NCI-H1930 (cell line): ENCODE results near the gene PYGM.
A peak's percentile ranks its signal among the peaks of the same experiment; 100 is the strongest.
"Not testable (repeated sequence)": the region's sequence is repeated elsewhere in the genome, so short reads cannot be mapped to it uniquely, and the experiment has no call there.

Experiments used
- DNase-seq, 2 experiments: peaks; one replicate each; lab custom pipeline; 2025; lab: John Stamatoyannopoulos, UW

The PYGM gene

GRCh38 chr11:64716473-64717267 lies 43.1 kb downstream of the PYGM start:
- no peak for DNase-seq

- DNase-seq = no peak
Measured at GRCh38 chr11:64715756-64716472, 43.9 kb downstream of the PYGM start.

DNA sequence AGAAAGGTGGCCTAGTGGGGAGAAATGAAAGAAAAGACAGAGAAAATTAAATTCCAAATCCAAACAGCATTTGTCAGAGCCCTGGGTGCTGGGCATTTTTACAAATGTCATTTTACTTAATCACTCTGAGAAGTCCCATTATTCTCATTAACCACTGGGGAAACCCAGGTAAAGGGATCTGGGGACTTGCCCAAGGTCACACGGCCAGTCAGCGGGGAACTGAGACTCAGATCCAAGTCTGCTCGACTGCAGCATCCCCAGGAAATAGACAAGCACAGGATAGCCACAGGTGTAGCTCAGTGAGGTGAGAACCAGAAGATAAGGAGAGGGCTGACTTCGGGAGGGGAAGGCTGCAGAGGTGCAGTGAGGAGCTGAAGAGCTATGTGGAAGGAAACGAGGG lies 44.7 kb downstream of the PYGM start:
- no peak for DNase-seq

DNA sequence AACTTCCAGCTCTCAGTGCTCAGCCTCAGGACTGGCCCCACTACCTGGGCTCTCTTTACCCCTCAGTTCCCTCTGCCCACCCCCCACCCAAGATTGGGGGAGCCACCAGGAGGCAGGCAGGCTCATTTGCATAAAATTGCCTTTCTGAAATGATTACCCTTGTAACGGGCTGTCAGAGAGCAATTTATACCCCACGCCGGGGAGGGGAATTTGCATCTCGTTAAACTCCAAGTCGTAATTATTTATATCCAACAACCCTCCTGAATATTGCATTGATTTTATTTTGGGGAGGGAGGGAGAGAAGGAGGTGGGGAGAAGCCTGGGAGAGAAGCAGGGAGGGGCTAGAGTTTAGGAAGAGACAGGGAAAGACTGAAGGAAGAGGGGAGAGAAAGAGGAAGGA lies 45.1 kb downstream of the PYGM start:
- no peak for DNase-seq

DNA sequence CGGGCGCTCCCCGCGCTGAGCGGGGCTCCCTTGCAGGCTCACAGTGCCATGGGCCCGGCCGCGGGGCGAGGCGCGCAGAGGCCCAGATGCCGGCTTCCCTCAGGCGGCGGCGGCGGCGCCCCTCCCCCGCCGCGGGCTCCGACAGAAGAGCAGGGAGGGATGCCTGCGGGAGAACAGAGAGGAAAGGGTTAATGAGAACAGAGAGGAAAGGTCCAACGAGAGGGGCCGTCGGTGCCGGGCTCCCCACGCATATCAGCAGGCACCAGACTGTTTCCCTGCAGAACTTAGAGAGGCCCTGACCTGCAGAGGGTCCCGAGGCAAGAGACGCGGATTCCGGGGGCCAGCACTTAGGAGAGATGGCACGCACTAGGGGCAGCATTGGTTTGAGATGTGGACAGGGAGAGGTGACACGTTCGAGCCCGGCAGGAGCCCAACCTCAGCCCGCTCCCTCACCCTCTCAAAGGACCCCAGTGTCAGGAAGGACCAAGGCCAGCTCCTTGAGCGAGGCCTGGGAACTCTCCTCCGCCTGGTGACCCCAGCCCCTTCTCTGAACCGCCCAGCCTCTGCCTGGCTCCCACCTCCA lies 45.9 kb downstream of the PYGM start:
- no peak for DNase-seq

DNA sequence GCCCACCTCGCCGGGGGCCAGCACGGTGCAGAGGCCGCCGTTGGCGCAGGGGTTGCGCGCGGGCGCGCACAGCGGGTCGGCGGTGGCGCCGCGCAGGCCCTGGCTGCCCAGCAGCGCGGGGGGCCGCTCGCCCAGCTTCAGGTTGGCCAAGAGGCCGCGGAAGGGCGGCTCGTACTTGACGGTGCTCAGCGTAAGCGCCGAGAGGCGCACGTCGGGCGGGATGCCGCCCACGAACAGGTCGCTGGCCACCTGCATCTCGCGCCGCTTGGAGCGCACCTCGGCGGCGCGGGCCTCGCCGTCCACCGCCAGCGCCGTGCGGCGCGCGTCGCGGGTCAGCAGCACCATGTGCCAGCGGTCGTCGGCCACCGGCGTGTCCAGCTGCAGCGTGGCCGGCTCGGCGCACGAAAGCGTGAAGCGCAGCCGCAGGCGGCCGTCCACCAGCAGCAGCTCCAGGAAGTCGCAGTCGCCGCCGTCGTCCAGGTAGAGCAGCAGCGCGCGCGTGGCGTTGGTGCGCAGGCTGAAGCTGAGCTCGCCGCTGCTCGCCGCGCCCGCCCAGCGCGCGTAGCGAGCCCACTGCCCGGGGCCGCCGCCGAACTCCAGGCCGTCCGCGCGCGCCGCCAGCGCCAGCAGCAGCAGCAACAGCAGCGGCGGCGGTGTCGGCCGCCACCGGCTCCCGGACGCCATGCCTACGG lies 46.6 kb downstream of the PYGM start:
- peak in 1 of 2 experiments; percentile 17 for DNase-seq

DNA sequence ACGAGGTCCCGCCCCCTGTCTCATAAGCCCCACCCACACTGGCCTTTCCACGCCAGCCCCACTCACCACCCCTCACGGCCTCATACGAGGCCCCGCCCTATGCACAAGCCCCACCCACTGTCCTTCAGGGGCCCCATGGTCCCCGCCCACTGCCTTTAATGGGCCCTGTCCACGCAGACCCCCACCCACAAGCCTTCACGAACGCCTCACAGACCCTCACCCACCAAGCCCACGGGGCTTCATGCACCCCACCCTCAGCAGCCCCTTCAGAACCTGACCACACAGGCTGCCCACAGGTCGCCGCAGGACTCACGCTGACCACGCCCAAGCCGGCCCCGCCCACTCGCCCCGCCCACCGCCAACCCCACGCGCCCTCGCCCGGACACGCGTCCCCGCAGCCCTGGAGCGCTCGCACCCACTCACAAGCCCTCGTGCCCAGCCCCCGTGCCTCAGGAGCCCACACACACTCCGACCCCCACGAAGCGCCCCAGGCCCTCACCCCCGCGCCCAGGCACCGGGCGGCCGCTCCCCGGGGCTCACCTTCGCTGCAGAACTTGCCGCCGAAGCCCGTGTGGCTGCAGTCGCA lies 47.3 kb downstream of the PYGM start:
- DNase-seq = no peak

GRCh38 chr11:64711956-64712362 lies 47.8 kb downstream of the PYGM start:
- DNase-seq = no peak

- no peak for DNase-seq
Measured at GRCh38 chr11:64711138-64711955, 48.4 kb downstream of the PYGM start.

- DNase-seq = no peak
Measured at GRCh38 chr11:64710418-64711137, 49.2 kb downstream of the PYGM start.

GRCh38 chr11:64705501-64705900 lies 54.3 kb downstream of the PYGM start:
- DNase-seq = no peak

DNA sequence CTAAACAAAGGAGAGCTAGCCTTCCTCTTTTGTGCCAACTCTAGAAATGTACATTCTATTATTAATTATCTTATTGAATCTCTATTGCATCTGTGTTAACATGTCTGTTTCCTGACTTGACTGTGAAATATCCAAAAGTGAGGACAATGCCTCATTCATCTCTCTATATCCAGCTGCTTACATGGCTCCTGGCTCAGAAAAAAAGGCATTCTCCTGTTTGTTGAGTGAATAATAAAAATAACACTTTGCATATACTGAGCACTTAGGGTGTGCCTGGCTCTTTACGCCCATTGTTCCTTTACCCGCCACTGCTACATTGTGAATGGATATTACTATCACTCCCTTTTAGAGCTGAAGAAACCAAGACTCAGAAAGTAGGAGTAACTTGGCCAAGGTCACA lies 56.7 kb downstream of the PYGM start:
- DNase-seq = no peak

GRCh38 chr11:64701956-64702355 lies 57.8 kb downstream of the PYGM start:
- not testable (repeated sequence) for DNase-seq

GRCh38 chr11:64698427-64698826 lies 61.3 kb downstream of the PYGM start:
- DNase-seq = no peak

- no peak for DNase-seq
Measured at GRCh38 chr11:64697663-64698375, 62.0 kb downstream of the PYGM start.
